ENCODE results near the gene ERMAP.

ERMAP gene

DNA sequence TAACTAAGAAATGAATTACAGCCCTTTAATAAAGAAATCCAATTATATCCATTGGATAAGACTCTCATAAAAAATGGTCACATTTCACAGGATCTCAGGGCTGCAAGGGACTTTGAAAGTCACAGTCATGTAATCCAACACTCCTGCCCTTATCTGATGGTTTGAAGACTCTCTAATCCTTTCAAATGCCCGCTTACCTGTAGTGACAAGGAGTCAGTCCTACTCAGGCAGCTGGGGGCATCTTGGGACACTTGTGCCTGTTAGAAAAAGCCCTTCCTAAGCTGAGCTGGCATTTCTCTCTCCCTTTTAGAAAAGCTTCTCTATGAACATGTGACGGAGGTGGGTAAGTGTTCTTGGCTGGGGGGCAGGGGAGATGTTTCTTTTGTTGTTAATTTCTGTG is 18.5 kb downstream of the ERMAP start:
- no peak for TF ChIP-seq POLR2AphosphoS5 (IDR thresholded peaks at IDR 0.05; ENCODE audit: low read depth)
- TF ChIP-seq SPI1 (IDR thresholded peaks at IDR 0.05; ENCODE audit: borderline replicate concordance, low read depth), result no peak
- TF ChIP-seq, protein P1, sequence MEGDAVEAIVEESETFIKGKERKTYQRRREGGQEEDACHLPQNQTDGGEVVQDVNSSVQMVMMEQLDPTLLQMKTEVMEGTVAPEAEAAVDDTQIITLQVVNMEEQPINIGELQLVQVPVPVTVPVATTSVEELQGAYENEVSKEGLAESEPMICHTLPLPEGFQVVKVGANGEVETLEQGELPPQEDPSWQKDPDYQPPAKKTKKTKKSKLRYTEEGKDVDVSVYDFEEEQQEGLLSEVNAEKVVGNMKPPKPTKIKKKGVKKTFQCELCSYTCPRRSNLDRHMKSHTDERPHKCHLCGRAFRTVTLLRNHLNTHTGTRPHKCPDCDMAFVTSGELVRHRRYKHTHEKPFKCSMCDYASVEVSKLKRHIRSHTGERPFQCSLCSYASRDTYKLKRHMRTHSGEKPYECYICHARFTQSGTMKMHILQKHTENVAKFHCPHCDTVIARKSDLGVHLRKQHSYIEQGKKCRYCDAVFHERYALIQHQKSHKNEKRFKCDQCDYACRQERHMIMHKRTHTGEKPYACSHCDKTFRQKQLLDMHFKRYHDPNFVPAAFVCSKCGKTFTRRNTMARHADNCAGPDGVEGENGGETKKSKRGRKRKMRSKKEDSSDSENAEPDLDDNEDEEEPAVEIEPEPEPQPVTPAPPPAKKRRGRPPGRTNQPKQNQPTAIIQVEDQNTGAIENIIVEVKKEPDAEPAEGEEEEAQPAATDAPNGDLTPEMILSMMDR (IDR thresholded peaks at IDR 0.05; ENCODE audit: insufficient read depth, low read length), result no peak
- TF ChIP-seq GABPA (IDR thresholded peaks at IDR 0.05; ENCODE audit: low read depth), result no peak
- TF ChIP-seq, protein P2, sequence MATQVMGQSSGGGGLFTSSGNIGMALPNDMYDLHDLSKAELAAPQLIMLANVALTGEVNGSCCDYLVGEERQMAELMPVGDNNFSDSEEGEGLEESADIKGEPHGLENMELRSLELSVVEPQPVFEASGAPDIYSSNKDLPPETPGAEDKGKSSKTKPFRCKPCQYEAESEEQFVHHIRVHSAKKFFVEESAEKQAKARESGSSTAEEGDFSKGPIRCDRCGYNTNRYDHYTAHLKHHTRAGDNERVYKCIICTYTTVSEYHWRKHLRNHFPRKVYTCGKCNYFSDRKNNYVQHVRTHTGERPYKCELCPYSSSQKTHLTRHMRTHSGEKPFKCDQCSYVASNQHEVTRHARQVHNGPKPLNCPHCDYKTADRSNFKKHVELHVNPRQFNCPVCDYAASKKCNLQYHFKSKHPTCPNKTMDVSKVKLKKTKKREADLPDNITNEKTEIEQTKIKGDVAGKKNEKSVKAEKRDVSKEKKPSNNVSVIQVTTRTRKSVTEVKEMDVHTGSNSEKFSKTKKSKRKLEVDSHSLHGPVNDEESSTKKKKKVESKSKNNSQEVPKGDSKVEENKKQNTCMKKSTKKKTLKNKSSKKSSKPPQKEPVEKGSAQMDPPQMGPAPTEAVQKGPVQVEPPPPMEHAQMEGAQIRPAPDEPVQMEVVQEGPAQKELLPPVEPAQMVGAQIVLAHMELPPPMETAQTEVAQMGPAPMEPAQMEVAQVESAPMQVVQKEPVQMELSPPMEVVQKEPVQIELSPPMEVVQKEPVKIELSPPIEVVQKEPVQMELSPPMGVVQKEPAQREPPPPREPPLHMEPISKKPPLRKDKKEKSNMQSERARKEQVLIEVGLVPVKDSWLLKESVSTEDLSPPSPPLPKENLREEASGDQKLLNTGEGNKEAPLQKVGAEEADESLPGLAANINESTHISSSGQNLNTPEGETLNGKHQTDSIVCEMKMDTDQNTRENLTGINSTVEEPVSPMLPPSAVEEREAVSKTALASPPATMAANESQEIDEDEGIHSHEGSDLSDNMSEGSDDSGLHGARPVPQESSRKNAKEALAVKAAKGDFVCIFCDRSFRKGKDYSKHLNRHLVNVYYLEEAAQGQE (IDR thresholded peaks at IDR 0.05; ENCODE audit: insufficient replicate concordance, low read depth), result no peak
- Histone ChIP-seq H3K27ac (replicated peaks) (no peak overlapping the region), H3K4me3 (replicated peaks; ENCODE audit: insufficient read depth, low read length) (no peak overlapping the region), H3K27me3 (ENCODE audit: insufficient read depth, poor library complexity, severe bottlenecking) (no peaks in the 10 kb centered on the region)
- DNase-seq (ENCODE audit: low read depth in 1 of 2, low spot score in 1 of 2), result no peak

DNA sequence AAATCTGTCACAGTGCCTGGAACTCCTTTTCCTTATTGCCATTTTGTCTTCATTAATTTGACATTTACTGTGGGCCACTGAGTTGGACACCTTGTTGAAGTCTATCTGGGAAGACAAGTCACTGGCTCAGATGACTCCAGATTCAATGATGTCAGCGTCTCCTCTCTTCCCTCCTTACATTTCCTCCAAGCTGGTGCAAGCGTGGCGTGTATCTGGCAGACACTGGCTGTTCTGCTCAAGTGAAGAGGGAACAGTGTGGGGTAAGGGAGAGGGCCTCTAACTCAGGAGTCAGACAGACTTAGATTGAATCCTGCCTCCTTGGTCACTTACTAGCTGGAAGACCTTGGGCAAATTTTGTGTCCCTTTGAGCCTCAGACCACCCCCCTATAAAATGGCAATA is 20.8 kb downstream of the ERMAP start:
- no peaks in the 10 kb centered on the region for H3K27me3 ChIP-seq (ENCODE audit: insufficient read depth, poor library complexity, severe bottlenecking)
- DNase-seq (ENCODE audit: low read depth in 1 of 2, low spot score in 1 of 2), result no peak
- no peak overlapping the region for H3K4me3 ChIP-seq (replicated peaks; ENCODE audit: insufficient read depth, low read length)
- no peak overlapping the region for H3K27ac ChIP-seq (replicated peaks)
- TF ChIP-seq GABPA (IDR thresholded peaks at IDR 0.05; ENCODE audit: low read depth) (no peak), POLR2AphosphoS5 (IDR thresholded peaks at IDR 0.05; ENCODE audit: low read depth) (no peak), SPI1 (IDR thresholded peaks at IDR 0.05; ENCODE audit: borderline replicate concordance, low read depth) (no peak)
- TF ChIP-seq, protein P2 (IDR thresholded peaks at IDR 0.05; ENCODE audit: insufficient replicate concordance, low read depth), result no peak
- TF ChIP-seq, protein P1 (IDR thresholded peaks at IDR 0.05; ENCODE audit: insufficient read depth, low read length), result no peak

DNA sequence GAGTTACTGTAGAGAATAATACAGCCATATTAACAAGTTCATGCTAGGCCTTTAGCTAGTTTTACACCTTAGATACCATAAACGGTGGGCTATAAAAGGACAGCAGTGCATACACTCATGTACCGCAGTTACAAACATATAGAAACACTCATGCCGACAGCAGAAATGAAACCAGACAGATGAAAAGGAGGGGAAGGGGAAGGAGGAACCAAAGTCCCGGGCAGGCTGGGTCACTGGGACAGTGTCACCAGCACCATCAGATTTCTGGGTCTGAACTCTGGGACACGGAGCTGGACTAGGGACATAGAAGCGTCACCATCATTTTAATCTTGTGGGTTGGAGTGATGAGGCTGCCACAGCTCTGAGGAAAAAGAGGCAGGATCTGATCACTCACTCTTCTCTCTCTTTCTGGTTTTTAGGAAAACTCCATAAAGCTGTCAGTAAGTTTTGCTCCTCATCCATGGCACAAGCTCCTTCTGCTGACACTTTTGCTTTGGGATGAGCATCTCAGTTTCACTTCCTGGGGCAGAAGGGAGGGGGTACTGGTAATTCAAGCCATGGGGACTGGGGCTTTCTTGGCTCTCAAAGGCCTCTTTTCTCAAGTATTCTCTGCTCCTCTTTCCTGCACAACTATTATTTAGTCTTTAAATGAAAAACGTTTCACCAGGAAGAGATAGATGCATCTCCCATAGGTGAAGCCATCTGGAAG is 21.7 kb downstream of the ERMAP start:
- Histone ChIP-seq H3K27me3 (ENCODE audit: insufficient read depth, poor library complexity, severe bottlenecking) (no peaks in the 10 kb centered on the region), H3K27ac (replicated peaks) (no peak overlapping the region), H3K4me3 (replicated peaks; ENCODE audit: insufficient read depth, low read length) (no peak overlapping the region)
- DNase-seq (ENCODE audit: low read depth in 1 of 2, low spot score in 1 of 2), result no peak
- TF ChIP-seq, protein P2 (IDR thresholded peaks at IDR 0.05; ENCODE audit: insufficient replicate concordance, low read depth), result no peak
- TF ChIP-seq, protein P1 (IDR thresholded peaks at IDR 0.05; ENCODE audit: insufficient read depth, low read length), result no peak
- TF ChIP-seq GABPA (IDR thresholded peaks at IDR 0.05; ENCODE audit: low read depth), result no peak
- no peak for TF ChIP-seq POLR2AphosphoS5 (IDR thresholded peaks at IDR 0.05; ENCODE audit: low read depth)
- no peak for TF ChIP-seq SPI1 (IDR thresholded peaks at IDR 0.05; ENCODE audit: borderline replicate concordance, low read depth)

All from HL-60 (cell line).